Activated CD8-positive, alpha-beta memory T cell treated with anti-CD3 and anti-CD28 coated beads for 1 hour (primary cell): ENCODE results near the gene PEPD.

Source experiments
- DNase-seq, 2 donors: peaks; one replicate each; pipeline ENCODE4 v3.0.0-alpha.2; 2020; ENCODE audit warnings: low read depth in 1 of 2; ENCODE audit errors: extremely low read depth in 1 of 2

The PEPD gene

DNA sequence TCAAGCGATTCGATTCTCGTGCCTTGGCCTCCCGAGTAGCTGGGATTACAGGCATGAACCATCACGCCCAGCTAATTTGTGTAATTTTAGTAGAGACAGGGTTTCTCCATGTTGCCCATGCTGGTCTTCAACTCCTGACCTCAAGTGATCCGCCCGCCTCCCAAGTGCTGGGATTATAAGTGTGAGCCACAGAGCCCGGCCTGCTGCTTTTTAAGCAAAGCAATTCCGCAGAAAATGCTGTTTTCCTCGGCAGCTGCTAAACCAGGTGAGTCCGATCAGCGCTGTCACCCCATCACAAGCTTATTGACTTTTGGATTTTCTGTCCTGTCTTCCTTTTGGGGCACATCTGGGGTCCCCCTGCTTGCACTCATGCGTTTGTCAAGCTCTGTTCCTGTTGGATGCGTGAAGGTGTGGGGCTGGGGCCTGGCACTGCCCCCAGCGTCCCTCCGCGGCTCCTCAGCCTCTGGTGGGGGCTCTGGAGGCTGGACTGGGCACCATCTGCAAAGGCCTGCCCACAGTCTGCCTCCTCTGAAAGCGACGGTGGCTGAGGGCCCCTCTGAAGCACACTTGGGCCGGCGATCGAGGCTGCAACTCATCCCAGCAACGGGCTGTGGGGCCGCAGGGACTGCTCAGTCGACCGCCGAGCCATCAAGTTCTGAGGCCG, 122.4 kb downstream of the PEPD start:
- no peak for DNase-seq

DNA sequence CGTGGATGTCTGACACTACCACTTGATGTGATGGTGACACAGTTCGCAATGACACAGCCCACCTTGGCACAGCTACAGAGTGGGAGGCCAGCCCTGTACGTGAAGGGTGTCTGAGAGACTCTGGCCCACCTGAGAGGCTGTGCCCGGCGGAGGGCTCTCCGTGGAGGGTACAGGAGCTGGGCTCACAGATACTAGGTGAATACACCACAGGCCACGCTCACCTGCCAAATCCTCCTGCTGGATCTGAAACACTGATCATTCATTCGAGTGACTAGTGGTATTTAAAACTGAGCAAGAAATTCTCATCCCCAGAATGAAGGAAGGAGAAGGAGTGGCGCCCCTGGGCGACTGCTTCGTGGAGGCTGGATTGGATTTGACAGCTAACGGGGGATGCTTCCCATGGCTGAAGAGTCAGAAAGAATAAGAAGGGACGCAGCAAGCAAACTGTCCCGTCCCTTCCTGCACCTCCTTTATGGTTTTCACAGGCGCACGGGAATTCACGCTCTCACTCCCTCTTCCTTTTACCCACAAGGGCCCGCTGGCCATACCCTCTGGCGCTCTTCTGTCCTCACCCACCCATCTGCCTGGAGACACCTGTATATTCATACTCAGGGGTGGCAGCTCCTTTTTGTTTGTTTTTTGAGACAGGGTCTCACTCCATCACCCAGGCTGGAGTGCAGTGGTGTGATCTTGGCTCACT, 123.1 kb downstream of the PEPD start:
- no peak for DNase-seq

DNA sequence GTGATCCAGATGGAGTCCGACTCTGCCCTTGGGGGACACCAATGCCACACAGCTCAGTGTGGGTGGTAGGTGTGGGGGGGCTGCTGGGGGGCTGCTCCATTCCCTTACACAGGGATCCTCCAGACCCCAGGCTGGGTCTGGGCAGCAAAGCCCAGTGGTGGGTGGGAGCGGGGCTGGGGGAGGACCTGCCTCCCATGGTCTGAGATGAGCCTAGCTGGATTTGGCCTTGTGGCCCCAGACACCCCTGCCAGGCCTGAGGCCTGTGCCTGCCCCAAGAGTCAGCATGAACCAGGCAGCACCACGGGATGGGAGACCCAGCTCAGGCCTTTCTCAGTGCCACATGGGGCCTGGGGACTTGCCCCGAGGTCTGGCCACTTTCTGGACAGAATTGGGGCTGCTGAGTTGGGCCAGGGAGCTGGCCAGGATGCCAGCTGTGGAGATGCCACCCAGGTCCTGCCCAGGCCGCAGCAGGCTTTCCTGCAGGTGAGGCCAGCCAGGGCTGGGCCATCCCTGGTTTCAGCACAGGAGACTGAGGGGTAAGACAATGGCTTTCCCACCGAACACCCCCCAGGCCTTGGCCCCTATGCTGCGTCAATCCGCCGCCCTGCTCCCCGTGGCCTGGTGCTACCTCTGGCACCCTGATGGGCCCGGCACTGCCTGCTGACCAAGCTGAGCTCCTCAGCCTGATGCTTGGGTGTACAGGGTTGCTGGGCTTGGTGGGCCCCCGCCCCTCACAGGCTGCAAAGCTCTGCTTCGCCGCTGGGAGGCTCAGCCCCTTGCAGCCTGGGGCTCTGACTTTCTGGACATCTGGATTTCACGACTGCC, 123.8 kb downstream of the PEPD start:
- no peak for DNase-seq

DNA sequence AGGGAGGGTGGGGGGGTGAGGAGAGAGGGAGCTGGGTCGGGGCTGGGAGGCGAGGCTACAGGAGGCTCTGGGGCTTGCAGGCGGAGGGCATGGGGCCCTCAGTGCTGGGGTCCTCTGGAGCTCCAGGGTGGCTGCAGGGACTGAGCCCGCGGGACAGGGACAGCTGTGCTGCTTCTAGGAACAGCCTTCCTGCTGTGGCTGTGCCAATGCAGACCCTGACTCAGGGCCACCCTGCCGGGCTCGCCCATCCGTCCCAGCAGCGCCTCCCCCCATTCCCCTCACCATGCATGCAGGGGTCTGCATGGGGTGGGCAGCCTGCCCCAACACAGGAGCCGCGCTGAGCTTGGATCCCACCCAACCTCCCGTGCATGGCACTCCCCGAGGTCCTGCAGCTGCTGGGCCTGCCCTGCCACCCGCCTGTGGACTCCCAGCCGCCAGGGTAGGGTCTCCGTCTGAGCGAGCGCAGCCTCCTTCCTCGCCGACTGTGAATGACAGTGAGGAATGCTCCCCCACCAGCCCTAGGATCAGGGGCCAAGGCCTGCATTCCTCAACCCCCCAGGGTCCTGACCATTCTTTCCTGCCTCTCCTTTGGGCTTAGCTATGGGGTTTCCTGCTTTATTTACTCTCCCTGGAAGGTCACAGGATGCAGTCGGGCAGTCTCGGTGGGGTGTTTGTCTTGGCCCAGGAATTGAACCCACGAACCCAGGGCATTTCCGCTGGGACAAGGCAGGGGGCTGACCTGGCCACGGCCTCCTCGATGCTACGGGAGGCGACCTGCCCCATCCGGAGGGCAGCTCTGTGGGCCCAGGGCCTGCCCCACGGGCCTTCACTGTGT, 124.7 kb downstream of the PEPD start:
- DNase-seq: no peak

DNA sequence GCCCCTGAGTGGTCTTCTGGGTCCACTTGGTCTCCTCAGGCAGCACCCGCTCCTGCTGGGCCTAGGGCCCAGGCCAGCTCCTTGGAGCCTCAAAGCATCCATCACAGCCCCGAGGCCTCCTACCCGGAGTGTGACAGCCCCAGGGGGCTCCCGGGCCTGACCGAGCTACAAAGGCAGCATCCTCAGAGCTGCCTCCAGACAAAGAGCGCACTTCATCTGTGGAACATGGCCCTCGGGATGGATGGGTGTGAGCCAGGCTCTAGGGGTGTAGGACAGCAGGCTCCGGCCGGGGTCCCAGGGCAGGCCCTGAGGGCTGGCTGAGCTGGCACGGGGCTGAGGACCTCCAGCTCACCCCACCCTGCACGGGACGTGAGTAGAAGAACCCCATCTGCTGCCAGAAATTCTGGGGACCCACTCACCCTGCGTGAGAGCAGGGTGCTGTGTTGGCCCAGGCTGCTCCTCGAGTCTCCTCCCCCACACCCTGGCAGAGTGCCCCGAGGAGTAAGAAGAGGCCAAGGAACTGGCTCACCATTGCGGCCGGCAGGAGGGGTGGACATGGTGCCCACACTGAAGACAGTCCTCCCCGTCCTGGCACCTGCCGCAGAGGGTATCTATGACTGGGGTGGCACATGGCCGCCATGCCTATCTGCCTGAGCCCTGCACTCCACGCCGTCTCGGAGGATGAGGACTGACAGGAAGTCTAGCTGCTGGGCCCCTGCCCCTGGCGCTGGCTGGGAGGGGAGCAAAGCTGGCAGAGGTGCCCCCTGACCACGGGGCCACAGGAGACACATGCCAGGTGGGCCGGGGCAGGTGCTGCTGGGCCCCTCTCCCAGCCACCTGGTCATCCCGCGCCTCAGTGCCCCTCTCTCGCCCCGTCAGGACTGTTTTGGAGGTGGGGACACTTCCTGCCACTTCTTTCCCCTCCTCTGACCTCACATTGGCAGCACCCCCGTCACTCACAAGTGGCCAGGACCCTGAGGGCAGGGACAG, 125.7 kb downstream of the PEPD start:
- DNase-seq: no peak

DNA sequence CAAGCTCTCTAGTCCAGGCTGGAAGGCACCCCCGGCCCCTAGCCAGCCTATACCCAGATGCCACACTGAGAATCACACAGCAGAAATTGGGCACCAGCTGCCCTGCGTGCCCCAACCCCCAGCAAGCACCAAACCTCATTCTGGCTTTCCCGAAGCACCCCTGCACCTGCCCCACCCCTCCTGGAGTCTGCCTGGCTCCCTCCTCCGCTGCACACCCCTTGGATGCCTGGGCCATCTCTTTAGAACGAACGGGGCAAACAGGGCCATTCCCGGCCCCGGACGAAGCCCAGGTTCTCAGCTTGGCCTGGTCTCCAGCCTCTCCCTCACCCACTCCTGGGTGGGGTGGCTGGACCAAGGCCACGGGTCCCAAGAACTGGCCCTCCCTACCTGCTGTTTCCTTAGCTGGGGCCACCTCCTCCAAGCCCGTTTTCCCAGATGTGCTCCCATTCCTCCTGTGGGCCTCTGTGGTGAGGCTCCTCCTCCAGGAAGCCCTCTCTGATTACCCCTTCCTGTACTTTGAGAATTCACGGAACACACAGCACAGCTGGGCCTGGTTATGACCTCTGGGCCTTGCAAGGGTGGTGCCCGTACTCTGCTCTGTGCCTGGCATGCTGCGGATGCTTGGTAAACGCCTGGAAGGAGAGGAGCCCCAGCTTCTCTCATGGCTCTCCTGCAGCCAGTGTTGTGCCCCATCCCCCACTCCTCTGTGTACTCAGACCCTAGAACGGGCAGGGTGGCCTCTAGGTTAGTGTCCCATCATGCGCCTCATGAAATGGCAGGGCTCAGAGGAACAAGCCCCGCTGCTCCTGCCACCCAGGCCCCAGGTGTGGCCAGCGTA, 126.6 kb downstream of the PEPD start:
- DNase-seq: no peak

DNA sequence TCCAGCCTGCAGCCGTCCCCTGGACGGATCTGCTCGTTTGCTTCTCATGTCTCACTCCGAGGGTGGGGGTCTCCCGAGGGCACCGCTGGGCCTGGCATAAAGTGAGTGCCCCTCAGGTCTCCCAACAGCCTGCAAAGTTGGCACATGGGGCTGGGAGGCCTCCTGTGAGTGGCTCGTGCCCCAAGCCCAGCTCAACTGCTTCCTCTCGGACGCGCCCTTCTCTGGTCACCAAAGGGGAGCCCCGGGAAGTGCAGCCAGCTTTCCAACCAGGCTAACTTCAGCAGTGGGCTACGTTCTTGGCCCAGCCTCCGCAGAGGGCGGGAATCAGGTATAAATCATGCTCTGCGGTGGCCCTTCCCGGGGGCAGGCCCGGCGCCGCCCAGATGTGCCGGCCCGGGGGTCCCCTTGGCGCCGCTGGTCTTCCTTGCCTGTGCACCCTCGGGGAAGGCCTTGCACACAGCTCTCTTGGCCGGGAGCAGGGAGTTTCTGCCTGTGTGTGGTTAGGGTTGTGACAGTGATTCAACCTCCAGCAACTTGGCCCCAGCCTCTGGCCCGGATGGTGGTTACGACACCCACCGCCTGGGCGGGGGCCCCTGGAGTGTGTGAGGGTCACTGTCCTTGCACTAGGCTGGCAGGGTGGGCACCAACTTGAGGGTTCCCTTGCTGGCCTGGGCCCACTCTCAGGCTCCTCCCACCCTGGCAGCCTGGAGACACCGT, 127.4 kb downstream of the PEPD start:
- DNase-seq: no peak

DNA sequence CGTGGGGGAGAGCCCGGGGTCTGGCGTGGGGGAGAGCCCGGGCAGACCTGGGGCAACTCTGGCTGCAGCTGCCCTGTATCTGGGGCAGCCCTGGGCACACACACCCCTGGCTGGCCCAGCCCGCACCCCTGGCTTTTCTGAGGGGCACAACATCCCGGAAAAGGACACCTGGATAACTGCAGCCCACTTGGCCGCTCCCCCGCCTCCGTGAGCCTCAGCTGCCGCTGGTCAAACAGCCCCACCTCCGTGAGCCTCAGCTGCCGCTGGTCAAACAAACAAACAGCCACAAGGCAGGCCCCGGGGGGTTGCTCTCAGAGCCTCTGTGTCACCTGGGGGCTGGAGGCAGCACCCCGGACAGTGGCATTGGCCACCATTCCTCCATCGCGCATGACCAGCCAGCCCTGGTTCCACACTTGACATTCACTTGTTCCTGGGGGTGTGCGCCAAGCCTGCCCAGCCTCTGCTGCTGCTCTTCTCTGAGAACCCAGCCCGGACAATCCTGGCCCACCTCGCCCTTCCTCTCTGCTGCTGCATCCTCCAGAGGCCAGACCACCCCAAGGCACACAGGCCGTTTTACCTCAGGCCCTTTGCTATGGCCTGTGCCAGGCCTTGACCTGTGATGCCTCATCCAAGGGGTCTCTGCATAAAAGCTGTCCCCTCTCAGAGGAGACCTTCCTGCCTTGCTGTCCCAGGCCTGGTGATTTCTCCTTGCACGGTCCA, 128.1 kb downstream of the PEPD start:
- no peak for DNase-seq

DNA sequence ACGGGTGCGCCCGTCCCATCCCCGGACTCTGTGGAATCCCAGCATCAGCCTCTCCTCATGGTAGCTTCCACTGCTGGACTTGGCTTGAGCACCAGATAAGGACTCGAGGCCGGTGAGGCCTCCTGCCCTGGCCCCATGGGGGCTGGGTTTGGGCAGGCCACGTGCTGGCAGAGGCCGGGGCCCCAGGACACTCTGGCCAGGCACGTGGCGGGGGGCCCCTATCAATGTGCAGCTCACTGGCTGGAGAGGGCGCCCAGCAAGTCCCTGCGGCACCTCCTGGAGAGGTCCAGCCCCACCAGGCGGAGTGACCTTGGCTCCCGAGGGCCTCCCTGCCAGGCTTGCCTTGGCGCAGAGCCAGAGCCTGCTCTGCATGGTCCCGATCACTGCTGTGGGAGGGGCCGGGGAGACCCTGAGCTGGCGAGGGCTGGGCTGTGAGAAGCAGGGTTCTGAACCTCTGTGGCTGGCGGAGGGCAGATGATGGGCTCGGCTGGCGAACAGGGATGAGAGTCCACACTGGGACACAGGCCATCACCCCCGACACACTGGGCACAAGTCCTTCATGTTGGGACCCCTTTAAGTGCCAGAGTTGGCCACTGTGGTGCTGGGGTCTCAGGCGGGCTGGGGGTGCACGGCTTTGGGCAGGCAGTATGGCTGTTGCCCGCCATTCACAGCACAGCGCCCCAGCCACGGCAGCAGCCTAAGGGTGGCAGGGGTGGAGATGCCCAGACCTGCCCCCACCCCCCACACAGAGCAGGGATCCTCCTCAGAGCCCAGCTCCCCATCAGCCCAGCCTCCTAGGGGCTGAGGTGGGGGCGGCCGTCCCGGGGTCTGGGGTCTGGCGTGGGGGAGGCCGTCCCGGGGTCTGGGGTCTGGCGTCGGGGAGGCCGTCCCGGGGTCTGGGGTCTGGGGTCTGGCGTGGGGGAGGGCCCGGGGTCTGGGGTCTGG, 129.0 kb downstream of the PEPD start:
- no peak for DNase-seq

DNA sequence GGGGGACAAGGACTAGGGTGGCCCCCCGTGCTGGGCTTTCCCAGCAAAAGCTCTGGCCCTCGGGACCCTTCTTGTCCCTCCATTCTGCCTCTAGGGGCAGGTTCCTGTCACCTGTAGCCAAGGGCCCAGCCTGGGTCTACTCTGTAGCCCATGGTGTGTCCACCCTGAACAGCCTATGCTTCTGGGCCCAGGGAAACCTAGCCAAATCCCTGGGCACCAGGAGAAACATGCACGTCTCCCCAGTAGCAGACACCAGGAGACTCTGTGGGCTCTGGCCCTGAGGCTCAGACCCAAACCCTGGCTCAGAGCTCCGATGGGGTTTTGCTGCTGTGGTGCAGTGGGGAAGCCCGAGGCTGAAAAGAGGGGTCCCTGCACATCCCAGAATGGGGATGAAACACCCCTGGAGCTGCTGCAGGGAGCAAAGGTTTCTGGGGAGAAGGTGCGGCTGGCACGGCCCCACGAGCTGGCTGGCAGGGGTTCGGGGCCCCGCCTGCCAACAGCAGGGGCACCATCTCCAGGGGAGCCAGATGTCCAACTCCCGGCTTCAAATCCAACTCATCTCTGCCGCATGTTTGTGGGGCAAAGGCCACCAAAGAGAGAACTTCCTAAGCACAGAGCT, 129.9 kb downstream of the PEPD start:
- no peak for DNase-seq

DNA sequence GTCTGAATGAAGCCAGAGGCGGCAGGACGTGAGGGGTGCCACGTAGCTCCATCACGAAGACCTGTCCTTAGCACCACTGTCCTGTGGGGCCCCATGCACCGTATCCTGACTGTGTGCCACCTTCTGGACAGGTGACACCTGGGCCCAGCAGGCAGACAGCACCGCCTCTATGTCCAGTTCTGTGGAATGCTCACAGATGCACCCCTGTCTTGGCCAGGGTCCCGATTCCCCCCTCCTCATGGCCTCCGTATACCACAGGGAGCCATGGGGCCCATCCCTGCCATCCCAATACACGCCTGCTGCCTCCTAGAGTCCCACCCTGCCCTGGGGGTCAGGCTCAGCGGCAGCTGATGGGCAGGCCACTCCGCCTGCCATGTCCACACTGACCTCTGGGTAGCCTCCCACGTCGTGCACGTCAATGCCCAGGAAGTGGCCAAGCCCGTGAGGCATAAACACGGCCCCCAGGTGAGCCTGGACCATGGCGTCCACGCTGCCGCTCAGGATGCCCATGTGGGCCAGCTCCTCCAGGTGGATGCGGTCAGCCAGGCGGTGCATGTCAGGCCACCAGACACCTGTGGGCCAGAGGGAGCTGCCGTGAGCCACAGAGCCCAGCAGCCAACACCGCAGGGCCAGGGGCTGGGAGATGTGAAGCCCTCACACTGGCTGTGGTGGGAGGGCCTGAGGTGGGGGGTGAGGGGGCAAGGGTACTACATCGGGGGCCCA, 130.5 kb downstream of the PEPD start:
- DNase-seq: no peak

DNA sequence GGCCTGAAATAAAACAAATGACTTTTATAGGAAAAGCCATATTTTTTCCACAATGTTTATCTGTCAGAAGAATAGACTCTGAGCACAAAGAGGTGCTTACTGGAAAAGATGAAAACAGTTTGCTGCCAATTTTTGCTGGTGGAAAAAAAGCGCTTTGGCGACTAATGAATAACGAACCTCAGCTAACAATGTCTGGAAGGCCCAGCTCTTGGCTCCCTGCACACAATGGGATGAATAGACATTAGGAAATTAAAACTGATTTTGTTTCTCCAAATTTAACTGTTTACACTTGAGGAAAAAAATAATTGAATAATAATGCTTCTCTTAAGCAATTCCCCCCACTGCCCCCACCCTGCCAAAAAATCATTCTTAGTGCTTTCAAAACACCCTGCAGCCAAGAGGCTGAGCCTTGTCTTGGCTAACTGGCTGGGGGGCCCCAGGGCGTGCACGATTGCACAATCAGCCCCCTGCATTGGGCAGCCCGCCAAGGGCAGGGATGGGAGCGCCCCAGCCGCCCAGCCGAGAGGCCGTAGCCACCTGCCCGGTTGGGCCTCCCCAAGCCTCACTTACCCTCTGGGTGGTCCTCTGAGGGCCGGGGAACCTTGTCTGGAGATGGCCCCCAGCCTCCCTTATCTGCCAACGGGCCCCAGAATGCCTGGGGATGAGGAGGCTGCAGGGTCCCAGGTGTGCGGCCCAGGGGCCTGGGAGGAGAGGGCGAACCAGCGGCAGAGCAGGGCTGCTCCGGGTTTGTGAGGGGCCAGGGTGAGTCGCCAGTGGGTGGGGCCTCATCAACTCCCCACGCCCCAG, 131.3 kb downstream of the PEPD start:
- no peak for DNase-seq

DNA sequence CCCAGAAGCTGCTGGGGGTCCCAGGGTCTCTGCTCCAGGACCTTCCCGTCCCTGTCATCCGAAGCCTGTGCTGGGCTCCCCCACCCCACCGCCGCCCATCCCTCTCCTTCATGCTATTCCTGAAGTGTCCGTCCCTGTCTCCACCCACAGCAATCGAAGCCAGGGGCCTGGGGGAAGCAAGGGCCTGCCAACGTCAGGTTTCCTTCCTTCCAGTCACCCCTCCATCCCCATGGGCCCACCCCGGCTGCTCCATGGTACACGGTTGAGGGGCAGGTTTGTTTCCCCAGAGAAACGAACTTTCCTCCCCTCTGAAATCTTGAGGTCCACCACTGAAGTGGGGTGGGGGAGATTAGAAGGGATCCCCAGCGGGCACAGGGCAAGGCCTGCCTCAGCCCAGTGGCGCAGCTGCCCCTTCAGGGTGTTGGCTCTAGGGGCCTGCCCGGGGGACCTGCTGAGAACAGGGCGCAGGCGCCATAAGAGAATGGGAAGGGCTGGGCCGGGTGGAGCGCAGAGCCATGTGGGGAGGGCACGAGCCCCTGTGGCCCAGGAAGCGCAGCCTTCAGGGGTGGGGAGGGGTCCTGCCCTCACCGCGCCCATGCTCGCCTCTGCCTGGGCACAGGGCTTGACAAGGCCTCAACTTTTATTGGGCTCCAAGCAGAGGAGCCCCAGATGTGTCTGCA, 132.0 kb downstream of the PEPD start:
- no peak for DNase-seq
